Measurements from ENCODE around the gene NID1. TPM values are rescaled to one million over a fixed set of nuclear protein-coding genes. Genes with fewer than 3 reads are reported as not detected.

Gene NID1
- total RNA-seq, 4 donors from 2014 or later = 23.4 to 80.0 (median 30.7) TPM

DNA sequence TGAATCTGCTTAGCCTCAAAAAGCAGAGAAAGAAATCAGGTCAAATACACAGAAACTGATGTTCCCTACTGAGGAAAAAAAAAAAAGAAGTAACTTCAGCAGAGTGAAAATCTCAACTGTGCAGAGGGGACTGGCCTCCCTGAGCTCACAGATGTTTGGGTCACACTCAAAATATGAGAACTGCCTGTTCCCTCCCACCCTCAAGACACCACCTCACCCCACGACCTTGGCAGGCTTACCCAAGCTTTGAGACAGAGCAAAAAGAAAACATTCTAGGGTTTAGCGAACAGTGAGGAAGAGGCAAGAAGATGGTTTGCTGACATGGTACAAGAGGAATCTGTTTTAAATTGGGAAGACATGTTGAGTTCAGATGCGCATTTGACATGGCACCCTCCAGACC, 48.8 kb downstream of the NID1 start:
- TF ChIP-seq POLR2A (IDR thresholded peaks at IDR 0.05) = no peak
- TF ChIP-seq, protein P1, sequence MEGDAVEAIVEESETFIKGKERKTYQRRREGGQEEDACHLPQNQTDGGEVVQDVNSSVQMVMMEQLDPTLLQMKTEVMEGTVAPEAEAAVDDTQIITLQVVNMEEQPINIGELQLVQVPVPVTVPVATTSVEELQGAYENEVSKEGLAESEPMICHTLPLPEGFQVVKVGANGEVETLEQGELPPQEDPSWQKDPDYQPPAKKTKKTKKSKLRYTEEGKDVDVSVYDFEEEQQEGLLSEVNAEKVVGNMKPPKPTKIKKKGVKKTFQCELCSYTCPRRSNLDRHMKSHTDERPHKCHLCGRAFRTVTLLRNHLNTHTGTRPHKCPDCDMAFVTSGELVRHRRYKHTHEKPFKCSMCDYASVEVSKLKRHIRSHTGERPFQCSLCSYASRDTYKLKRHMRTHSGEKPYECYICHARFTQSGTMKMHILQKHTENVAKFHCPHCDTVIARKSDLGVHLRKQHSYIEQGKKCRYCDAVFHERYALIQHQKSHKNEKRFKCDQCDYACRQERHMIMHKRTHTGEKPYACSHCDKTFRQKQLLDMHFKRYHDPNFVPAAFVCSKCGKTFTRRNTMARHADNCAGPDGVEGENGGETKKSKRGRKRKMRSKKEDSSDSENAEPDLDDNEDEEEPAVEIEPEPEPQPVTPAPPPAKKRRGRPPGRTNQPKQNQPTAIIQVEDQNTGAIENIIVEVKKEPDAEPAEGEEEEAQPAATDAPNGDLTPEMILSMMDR (IDR thresholded peaks at IDR 0.05) = no peak
- no peak overlapping the region for H3K4me3 ChIP-seq (ENCODE audit: low read depth, poor library complexity, severe bottlenecking)
- intact Hi-C loops (cut with DNase I; ENCODE audit: low total_unique reads) = no loop called here
- WGBS, 2 donors = 56 to 68% methylated on average over 3 of the region's 3 CpGs
- peak; percentile 83 to 91 for DNase-seq (ENCODE audit: low spot score in 2 of 2)

DNA sequence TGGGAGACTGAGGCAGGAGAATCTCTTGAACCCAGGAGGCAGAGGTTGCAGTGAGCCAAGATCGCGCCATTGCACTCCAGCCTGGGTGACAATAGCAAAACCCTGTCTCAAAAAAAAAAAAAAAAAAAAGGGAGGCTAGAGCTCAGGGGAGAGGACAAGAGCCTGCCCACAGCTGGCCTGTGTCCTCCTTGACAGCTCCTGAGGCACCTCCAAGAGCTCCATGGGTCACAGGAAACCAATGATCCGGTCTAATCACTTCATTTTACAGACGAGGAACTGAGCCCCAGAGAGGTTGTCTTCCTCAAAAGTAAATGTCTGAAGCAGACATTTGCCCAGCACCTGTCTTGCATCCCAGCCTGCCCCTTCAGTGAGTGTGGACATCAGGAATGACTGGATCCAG, 49.4 kb downstream of the NID1 start:
- no peak overlapping the region for H3K4me3 ChIP-seq (ENCODE audit: low read depth, poor library complexity, severe bottlenecking)
- TF ChIP-seq POLR2A (IDR thresholded peaks at IDR 0.05) = no peak
- TF ChIP-seq, protein P1 (IDR thresholded peaks at IDR 0.05) = no peak
- 84 to 87% methylated on average over 4 of the region's 4 CpGs for WGBS, 2 donors
- no peak for DNase-seq (ENCODE audit: low spot score in 2 of 2)
- intact Hi-C loops (cut with DNase I; ENCODE audit: low total_unique reads) = no loop called here

DNA sequence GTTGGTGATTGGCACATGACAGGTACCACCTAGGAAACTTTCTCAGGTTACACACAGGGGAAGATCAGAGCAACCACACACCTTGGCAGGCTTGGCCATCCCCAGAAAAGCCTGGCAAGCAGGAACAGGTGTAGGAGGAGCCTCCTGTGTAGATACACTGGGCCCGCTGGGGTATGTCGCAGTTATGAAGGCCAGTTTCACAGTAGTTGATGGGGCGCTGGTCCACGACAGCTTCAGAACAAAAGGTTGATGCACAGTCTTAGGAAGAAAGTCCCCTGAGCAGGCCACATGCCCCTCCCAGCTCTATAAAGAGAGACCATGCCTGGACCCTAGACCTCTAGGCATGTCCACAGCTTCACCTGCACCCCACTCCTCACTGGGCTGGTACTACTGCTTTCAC, 51.6 kb downstream of the NID1 start:
- 82 to 93% methylated on average over 4 of the region's 4 CpGs for WGBS, 2 donors
- no peak for DNase-seq (ENCODE audit: low spot score in 2 of 2)

DNA sequence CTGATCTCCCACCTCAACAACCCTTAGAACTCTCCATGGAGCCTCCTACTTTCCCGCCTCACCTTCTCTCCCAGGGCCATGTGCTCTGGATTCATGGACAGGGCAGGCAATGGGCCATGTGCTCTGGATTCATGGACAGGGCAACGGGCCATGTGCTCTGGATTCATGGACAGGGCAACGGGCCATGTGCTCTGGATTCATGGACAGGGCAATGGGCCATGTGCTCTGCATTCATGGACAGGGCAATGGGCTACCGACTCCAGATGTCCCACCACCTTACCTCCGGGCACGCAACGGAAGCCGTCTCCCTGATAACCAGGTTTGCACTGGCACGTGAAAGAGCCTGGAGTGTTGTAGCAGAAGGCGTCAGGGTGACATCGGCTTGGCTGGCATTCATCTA, 53.2 kb downstream of the NID1 start:
- H3K4me3 ChIP-seq (ENCODE audit: low read depth, poor library complexity, severe bottlenecking) = no peak overlapping the region
- DNase-seq (ENCODE audit: low spot score in 2 of 2) = peak in 1 of 2 donors; percentile 83
- WGBS, 2 donors = 80 to 94% methylated on average over 11 of the region's 11 CpGs
- TF ChIP-seq, protein P1 (IDR thresholded peaks at IDR 0.05) = no peak
- no peak for TF ChIP-seq POLR2A (IDR thresholded peaks at IDR 0.05)
- intact Hi-C loops (cut with DNase I; ENCODE audit: low total_unique reads) = no loop called here

More for the DNA sequence above, 51.6 kb downstream of the NID1 start:
- TF ChIP-seq POLR2A (IDR thresholded peaks at IDR 0.05) = no peak
- TF ChIP-seq, protein P1 (IDR thresholded peaks at IDR 0.05) = no peak
- intact Hi-C loops (cut with DNase I; ENCODE audit: low total_unique reads) = no loop called here
- no peak overlapping the region for H3K4me3 ChIP-seq (ENCODE audit: low read depth, poor library complexity, severe bottlenecking)

DNA sequence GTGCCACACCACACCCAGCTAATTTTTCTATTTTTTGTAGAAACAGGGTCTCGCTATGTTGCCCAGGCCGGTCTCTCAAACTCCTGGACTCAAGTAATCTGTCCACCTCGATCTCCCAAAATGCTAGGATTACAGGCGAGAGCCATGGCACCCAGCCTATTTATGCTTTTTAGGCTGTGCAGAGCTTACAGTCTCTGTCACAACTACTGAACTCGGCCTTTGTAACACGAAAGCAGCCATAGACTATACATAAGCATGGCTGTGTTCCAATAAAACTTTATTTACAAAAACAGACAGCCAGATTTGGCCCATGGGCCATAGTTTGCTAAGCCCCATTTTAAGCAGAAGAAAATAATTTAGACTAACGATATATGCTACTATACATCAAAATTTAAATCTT, 54.4 kb downstream of the NID1 start:
- no peak overlapping the region for H3K4me3 ChIP-seq (ENCODE audit: low read depth, poor library complexity, severe bottlenecking)
- intact Hi-C loops (cut with DNase I; ENCODE audit: low total_unique reads) = no loop called here
- peak in 1 of 2 donors; percentile 70 for DNase-seq (ENCODE audit: low spot score in 2 of 2)
- 86 to 91% methylated on average over 7 of the region's 7 CpGs for WGBS, 2 donors
- no peak for TF ChIP-seq POLR2A (IDR thresholded peaks at IDR 0.05)
- TF ChIP-seq, protein P1 (IDR thresholded peaks at IDR 0.05) = no peak

DNA sequence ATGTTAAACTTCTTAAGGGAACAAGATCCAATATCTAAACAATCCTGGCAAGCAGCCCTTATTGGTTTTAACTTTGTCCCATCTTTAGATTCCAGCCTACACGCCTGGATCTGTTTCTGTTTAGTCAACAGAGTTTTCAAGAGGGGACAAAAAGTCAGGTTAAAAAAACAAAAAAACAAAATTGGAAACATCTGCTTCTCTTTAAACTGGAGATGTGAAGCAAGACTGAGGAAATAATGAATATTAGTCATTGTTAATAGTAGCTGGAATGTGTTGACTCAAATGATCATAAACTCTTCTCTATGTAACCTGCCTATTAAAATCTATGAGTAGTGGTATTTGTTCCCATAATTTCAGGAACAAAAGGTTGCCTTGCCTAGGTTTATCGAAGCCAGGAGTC, 55.0 kb downstream of the NID1 start:
- no peak for TF ChIP-seq POLR2A (IDR thresholded peaks at IDR 0.05)
- TF ChIP-seq, protein P1 (IDR thresholded peaks at IDR 0.05) = no peak
- 21 to 32% methylated on average over 2 of the region's 2 CpGs for WGBS, 2 donors
- no peak for DNase-seq (ENCODE audit: low spot score in 2 of 2)
- H3K4me3 ChIP-seq (ENCODE audit: low read depth, poor library complexity, severe bottlenecking) = no peak overlapping the region
- intact Hi-C loops (cut with DNase I; ENCODE audit: low total_unique reads) = no loop called here
